GM21526 (cell line): ENCODE results near the gene SYNPO2.

Experiments used
- ATAC-seq: cut with Tn5 transposase; IDR thresholded peaks from one replicate; pipeline ENCODE4 v1.9.1; 2021; ENCODE audit warnings: moderate library complexity; ENCODE audit not compliant: unreplicated experiment, low FRiP score

Gene SYNPO2

GRCh38 chr4:119099227-119099810 is 210.7 kb downstream of the SYNPO2 start:
- ATAC-seq = no peak

GRCh38 chr4:119100655-119101054 is 212.0 kb downstream of the SYNPO2 start:
- ATAC-seq = no peak

GRCh38 chr4:119103263-119103662 is 214.6 kb downstream of the SYNPO2 start:
- no peak for ATAC-seq

GRCh38 chr4:119104644-119105273 is 216.1 kb downstream of the SYNPO2 start:
- ATAC-seq = no peak

GRCh38 chr4:119105605-119106004 is 217.0 kb downstream of the SYNPO2 start:
- ATAC-seq = no peak

- ATAC-seq = no peak
These were observed 217.7 kb downstream of the SYNPO2 start for GRCh38 chr4:119106036-119107000.

- ATAC-seq = no peak
These were observed 221.5 kb downstream of the SYNPO2 start for GRCh38 chr4:119110121-119110520.
